ENCODE data around the gene DNHD1. TPM values are rescaled to one million over a fixed set of nuclear protein-coding genes. Genes with fewer than 3 reads are reported as not detected.

The DNHD1 gene
- total and polyA plus RNA-seq, 9 of the 15 experiments (the other 6 are each of a cell fraction or from before 2014, with no cell fraction given) = 0.82 to 9.7 (median 3.8) TPM

DNA sequence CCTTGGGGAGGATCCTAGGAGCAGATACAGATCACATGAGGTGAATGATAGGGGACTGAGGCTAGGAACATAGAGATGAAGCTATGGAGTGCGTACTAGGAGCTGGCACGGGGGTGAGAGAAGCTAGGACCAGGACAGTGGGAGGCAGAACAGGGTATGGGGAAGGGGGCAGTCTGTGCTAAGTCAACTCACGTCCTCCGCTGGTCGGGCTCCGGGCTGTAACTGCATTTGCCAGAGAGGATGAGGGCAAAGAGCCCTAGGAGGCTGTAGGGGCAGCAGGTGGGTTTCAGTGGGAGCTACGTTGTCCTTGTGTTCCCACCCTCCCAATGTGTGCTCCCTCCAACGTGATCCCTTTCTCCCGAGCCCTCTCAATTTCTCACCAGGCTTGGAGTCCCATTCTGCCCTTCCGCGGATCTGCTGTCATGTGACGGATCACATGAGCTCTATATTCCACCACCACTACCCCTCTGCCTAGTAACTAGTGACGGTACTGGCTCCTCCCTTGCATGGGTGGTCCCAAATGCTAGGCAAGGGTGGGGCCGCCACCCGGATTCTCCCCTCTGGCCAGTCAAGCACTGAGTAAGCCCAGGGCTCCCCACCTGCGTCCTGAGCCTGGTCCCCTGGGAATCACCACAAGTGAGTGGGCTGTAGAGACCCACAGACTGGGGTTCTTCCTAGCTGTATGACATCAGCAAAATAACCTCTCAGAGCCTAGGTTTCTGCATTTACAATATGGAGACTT is 122.1 kb downstream of the DNHD1 start, which contains the start of gene TPP1 (continued):
- TF ChIP-seq HMG20B (CRISPR knock-in tag; IDR thresholded peaks at IDR 0.05) (no peak), SMC3 (conservative IDR thresholded peaks at IDR 0.05; ENCODE audit: insufficient read depth, low read depth, low read length) (no peak), KAT8 (IDR thresholded peaks at IDR 0.05; ENCODE audit: low read depth) (no peak), C11orf30 (IDR thresholded peaks at IDR 0.05; ENCODE audit: low read depth) (peak; percentile 97), GTF2A2 (tag; IDR thresholded peaks at IDR 0.05) (no peak), ZNF347 (CRISPR knock-in tag; IDR thresholded peaks at IDR 0.05; ENCODE audit: low read depth) (no peak), NR4A1 (CRISPR knock-in tag; IDR thresholded peaks at IDR 0.05) (0 out of 2 replicates have a peak, but pooled peaks have one; percentile 44), NR4A1 (tag; IDR thresholded peaks at IDR 0.05) (no peak), SIN3A (IDR thresholded peaks at IDR 0.05; ENCODE audit: borderline replicate concordance in 2 of 2, control insufficient read depth in 1 of 2, low read depth in 2 of 2, low read length in 2 of 2) (peak; percentile 40 to 95; a peak in 2 of 4 replicates), XRCC4 (IDR thresholded peaks at IDR 0.05; ENCODE audit: extremely low read depth, insufficient read depth, insufficient read length) (no peak), ZNF551 (CRISPR knock-in tag; IDR thresholded peaks at IDR 0.05) (no peak), ARHGAP35 (IDR thresholded peaks at IDR 0.05; ENCODE audit: partially characterized antibody) (no peak), POLR2A (conservative IDR thresholded peaks at IDR 0.05) (peak; percentile 78), CBX8 (IDR thresholded peaks at IDR 0.05; ENCODE audit: borderline replicate concordance, extremely low read depth, low read depth, low read length, poor library complexity, severe bottlenecking) (no peak), PHF21A (IDR thresholded peaks at IDR 0.05; ENCODE audit: borderline replicate concordance, low read depth) (no peak), PURB (CRISPR knock-in tag; IDR thresholded peaks at IDR 0.05; ENCODE audit: low read depth) (no peak), ZC3H11A (IDR thresholded peaks at IDR 0.05; ENCODE audit: low read depth, low read length) (no peak)
- TF ChIP-seq, protein P1, sequence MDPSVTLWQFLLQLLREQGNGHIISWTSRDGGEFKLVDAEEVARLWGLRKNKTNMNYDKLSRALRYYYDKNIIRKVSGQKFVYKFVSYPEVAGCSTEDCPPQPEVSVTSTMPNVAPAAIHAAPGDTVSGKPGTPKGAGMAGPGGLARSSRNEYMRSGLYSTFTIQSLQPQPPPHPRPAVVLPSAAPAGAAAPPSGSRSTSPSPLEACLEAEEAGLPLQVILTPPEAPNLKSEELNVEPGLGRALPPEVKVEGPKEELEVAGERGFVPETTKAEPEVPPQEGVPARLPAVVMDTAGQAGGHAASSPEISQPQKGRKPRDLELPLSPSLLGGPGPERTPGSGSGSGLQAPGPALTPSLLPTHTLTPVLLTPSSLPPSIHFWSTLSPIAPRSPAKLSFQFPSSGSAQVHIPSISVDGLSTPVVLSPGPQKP (CRISPR knock-in tag; IDR thresholded peaks at IDR 0.05) = no peak
- TF ChIP-seq, protein P2, sequence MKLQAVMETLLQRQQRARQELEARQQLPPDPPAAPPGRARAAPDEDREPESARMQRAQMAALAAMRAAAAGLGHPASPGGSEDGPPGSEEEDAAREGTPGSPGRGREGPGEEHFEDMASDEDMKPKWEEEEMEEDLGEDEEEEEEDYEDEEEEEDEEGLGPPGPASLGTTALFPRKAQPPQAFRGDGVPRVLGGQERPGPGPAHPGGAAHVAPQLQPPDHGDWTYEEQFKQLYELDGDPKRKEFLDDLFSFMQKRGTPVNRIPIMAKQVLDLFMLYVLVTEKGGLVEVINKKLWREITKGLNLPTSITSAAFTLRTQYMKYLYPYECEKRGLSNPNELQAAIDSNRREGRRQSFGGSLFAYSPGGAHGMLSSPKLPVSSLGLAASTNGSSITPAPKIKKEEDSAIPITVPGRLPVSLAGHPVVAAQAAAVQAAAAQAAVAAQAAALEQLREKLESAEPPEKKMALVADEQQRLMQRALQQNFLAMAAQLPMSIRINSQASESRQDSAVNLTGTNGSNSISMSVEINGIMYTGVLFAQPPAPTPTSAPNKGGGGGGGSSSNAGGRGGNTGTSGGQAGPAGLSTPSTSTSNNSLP (IDR thresholded peaks at IDR 0.05; ENCODE audit: borderline replicate concordance, low read depth, low read length) = no peak
